LNCaP clone FGC (cell line): ENCODE measurements around the gene ITGA2.

Source experiments
- DNase-seq: peaks from one replicate; pipeline ENCODE4 v3.0.0-alpha.2; 2011; ENCODE audit warnings: low read depth
- H3K4me3 ChIP-seq: 2 replicates; pipeline ENCODE4 v1.5.1; 2011; ENCODE audit warnings: mild to moderate bottlenecking, low read depth, low read length, control low read depth
- TF ChIP-seq, protein P1 (sequence below): IDR thresholded peaks from 2 replicates; pipeline ENCODE4 v1.5.1; 2012; ENCODE audit warnings: mild to moderate bottlenecking; ENCODE audit not compliant: control insufficient read depth, insufficient read depth; ENCODE audit errors: extremely low read depth

Gene ITGA2

DNA sequence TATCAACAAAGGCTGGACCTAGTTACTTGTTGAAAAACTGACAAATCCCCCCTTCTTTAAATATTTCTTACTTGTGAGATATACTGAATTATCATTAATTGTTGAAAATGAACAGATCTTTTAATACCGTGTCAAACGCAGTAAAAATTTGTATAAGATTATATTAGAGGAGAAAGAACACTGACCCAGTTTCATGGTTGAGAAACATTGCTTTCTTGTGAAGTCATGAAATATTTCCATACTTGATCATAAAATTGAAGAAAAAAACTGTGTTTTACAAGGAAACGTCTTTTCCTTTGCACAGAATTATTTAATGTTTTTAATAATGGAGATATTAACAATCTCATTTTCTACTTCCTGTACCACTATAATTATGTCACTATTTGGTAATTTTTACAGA lies 74.6 kb downstream of the ITGA2 start:
- no peak overlapping the region for H3K4me3 ChIP-seq
- DNase-seq, result no peak
- TF ChIP-seq, protein P1, sequence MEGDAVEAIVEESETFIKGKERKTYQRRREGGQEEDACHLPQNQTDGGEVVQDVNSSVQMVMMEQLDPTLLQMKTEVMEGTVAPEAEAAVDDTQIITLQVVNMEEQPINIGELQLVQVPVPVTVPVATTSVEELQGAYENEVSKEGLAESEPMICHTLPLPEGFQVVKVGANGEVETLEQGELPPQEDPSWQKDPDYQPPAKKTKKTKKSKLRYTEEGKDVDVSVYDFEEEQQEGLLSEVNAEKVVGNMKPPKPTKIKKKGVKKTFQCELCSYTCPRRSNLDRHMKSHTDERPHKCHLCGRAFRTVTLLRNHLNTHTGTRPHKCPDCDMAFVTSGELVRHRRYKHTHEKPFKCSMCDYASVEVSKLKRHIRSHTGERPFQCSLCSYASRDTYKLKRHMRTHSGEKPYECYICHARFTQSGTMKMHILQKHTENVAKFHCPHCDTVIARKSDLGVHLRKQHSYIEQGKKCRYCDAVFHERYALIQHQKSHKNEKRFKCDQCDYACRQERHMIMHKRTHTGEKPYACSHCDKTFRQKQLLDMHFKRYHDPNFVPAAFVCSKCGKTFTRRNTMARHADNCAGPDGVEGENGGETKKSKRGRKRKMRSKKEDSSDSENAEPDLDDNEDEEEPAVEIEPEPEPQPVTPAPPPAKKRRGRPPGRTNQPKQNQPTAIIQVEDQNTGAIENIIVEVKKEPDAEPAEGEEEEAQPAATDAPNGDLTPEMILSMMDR, result no peak

DNA sequence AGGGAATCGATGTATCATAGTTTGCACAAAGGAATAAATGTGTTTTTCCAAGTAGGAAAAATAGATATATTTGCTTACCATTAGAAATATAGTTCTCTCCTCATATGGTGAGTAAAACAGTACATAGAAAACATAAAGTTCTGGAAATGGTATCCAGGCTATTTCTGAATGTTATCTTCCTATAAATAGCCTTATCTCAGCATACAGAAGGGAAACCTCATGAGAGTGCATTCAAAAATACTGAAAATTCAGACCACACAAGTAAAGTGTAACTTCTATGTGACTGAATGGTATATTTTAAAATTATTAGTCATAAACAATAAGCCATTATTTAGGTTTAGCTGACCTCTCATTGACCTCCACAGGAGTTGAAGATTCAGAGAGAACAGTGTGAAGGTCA lies 76.9 kb downstream of the ITGA2 start:
- H3K4me3 ChIP-seq, result no peak overlapping the region
- TF ChIP-seq, protein P1, result no peak
- no peak for DNase-seq

DNA sequence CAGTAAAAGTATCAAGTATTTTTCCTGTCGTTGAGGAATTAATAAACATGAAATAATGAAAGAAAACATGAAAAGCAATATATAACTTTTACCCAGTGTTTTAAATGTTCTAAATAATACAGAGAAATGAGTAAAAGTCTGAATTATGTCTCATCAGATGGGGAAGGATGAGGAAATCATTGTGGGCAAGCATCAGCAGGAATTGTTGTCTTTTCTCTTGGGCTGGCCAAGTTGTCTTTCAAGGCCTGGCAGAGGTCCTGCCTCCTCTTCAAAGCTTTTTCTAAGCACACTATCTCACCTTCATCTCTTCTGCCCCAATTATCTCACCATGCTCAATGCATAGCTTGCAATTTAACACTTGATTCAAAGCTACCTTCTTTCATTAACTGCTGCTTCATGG lies 78.5 kb downstream of the ITGA2 start:
- TF ChIP-seq, protein P1, result no peak
- no peak for DNase-seq
- H3K4me3 ChIP-seq, result no peak overlapping the region

DNA sequence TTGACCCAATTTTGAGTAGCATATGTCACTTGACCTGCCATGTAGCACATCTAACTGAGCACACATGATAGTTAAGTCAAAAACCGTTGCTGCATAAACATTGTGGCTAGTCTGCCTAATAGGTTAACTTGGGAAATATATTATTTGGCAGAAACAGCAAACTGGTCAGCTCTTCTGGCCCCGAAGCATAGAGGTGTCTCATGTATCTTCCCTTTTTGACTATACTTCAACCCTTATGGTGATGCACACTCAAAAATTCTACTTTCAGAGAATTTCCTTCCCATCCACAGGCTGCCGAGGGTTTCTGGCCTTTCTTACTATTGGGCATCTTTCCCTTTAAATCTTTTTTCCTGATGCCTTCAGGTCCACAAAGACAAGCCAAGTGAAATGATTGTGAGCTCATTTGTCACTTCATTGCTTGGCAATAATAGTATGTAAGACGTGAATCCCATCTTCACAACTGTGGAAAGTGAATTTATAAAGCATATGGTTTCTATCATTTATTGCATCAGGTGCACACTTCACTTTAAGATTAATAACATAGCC lies 79.2 kb downstream of the ITGA2 start:
- no peak overlapping the region for H3K4me3 ChIP-seq
- no peak for DNase-seq
- TF ChIP-seq, protein P1, result no peak

DNA sequence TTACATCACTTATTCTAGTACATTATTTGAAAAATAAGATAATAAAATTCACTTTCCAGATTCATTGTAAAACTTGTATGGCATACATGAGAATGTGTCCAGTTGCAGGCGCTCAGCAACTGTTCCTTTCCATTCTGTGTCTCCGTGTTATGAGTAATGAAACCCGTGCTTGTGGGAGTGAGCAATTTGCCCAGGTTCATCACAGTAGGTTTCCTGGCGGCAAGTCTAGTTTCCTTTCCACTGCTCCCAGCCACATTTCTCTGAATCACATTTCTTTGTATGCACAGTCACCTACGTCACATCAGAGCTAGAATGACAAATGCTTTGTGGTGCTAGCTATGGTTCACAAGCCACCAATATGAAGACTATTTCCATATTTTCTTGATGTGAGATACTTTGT lies 80.5 kb downstream of the ITGA2 start:
- no peak for DNase-seq
- TF ChIP-seq, protein P1, result no peak
- no peak overlapping the region for H3K4me3 ChIP-seq

DNA sequence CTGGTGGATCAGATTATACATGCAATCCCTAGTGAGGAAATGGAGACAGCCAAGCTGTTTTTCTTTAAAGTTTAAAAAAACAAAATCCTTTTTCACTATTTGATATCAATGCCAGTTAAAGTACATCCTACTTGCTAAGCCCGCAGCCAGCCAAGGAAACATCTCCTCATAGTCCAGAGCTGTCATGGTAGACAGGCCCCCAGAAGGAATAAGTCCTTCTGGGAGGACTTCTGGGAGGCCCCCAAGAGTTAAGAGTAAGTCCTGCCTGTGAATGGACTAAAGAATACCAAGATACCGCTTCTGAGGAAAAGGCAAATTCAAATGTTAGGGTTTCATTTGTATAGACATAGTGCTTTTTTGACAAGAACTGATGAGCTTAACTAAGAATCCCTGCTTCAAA lies 82.1 kb downstream of the ITGA2 start:
- no peak overlapping the region for H3K4me3 ChIP-seq
- no peak for DNase-seq
- TF ChIP-seq, protein P1, result no peak

DNA sequence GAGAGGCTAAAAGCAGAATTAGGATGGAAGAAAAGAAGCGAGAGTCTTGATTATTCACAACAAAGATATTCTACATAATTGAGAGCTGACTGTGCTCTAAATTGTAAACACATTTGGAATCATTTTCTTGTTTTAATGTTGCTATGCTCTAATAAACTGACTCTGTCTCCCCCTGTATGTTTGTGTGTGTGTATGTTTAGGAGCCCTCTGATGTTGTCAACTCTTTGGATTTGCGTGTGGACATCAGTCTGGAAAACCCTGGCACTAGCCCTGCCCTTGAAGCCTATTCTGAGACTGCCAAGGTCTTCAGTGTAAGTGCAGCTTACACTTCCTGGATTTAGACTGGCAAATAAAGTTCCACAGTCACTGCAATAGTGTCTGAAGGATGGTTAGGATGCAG lies 82.6 kb downstream of the ITGA2 start:
- TF ChIP-seq, protein P1, result no peak
- no peak overlapping the region for H3K4me3 ChIP-seq
- DNase-seq, result no peak
